Measurements from ENCODE around the gene ZNF235. TPM values are rescaled to one million over a fixed set of nuclear protein-coding genes. Genes with fewer than 3 reads are reported as not detected.
A peak's percentile ranks its signal among the peaks of the same experiment; 100 is the strongest.
"Not testable (repeated sequence)": the region's sequence is repeated elsewhere in the genome, so short reads cannot be mapped to it uniquely, and the experiment has no call there.

Gene ZNF235
- total RNA-seq, 1 experiment from 2014 or later: 0.95 TPM

DNA sequence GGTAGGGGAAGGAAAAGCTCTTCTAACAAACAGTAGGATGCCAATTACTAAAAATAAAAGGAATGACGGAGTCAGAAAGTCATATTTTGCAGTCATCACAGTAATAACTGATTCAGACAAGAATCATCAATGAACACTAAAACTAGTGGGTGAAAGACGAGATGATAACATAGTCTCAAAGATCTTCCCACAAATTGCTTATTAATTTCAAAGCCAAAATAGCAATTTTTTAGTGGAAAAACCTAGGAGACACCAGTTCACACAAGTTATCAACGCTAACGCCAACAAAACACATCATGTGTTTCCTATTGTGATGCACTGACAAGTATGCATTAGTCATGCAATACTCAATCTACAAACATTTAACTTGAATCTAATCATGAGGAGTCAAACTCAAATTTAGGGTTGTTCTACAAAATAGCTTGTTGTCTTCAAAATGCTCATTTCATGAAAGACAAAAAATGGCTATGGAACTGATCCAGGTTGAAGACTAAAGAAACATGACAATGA is 26.6 kb downstream of the ZNF235 start:
- DNase-seq: no peak
- Histone ChIP-seq H3K27me3 (no peaks in the 10 kb centered on the region), H3K9me3 (peaks cover 9% of the 10 kb centered on the region; the same call in 1 of the 2 replicates), H3K4me3 (no peak overlapping the region), H3K36me3 (no peaks in the 10 kb centered on the region)

DNA sequence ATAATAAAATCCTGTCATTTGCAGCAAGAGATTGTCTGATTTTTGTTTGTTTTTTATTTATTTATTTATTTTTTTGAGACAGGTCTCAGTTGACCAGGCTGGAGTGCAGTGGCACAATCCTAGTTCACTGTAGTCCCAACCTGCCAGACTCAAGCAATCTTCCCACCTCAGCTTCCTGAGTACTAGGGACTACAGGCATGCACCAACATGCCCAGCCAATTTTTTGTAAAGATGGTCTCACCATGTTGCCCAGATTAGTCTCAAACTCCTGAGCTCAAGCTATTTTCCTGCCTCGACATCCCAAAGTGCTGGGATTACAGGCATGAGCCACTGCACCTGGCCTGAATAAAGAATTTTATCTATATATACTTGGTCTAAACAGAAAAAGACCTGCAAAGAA is 27.5 kb downstream of the ZNF235 start:
- no peak for DNase-seq
- no peaks in the 10 kb centered on the region for H3K36me3 ChIP-seq
- H3K4me3 ChIP-seq: no peak overlapping the region
- H3K9me3 ChIP-seq: peaks cover 9% of the 10 kb centered on the region; the same call in 1 of the 2 replicates
- no peaks in the 10 kb centered on the region for H3K27me3 ChIP-seq

DNA sequence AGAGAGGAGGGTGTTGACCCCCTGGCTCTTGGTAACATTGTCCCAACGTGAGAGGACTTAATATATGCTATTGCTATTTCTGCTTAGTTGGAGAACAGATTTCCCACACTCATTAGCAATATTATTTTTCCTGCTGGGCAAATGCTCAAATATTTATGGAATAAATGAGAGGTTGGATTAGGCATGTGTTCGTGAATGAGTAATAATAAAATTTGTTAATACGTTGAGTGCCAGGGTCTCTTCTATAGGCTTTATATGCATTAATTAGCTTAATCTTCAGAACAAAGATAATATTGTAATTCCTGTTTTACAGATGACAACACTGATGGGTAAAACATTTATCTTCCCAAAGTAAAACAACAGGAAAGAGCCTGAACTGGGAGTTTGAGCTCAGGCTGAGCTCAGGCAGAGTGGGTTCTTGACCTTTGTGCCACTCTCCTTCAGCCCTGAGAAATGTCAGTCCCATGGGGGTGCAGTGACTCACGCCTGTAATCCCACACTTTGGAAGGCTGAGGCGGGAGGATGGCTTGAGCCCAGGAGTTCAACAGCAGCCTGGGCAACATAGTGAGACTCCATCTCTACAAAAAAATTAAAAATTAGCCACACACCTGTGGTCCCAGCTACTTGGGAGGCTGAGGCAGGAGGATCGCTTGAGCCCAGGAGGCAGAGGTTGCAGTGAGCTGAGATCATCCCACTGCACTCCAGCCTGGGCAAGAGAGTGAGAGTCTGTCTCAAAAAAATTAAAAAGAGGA is 44.0 kb downstream of the ZNF235 start:
- peaks cover 20% of the 10 kb centered on the region for H3K9me3 ChIP-seq
- no peak overlapping the region for H3K4me3 ChIP-seq
- H3K27me3 ChIP-seq: no peaks in the 10 kb centered on the region; the same call in 1 of the 2 replicates
- DNase-seq: peak; percentile 19
- no peaks in the 10 kb centered on the region for H3K36me3 ChIP-seq

DNA sequence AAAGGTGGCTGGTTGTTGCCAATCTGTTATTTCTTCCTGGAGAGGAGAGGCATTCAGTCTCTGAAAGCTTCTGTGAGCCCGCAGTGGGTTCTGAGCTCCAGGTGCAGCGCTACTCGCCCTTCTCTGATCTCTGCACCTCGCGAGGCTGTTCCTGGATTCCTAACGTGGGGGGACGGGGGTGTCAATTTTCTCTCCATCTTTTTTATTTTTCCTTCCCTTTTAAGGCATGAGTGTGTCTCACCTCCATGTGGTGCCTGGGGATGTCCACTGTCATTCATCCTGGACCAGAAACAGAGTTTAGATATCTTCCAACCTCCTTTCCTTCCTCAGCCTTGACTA is 44.5 kb downstream of the ZNF235 start:
- Histone ChIP-seq H3K27me3 (no peaks in the 10 kb centered on the region; the same call in 1 of the 2 replicates), H3K36me3 (no peaks in the 10 kb centered on the region), H3K9me3 (peaks cover 23% of the 10 kb centered on the region), H3K4me3 (no peak overlapping the region)
- DNase-seq: no peak

DNA sequence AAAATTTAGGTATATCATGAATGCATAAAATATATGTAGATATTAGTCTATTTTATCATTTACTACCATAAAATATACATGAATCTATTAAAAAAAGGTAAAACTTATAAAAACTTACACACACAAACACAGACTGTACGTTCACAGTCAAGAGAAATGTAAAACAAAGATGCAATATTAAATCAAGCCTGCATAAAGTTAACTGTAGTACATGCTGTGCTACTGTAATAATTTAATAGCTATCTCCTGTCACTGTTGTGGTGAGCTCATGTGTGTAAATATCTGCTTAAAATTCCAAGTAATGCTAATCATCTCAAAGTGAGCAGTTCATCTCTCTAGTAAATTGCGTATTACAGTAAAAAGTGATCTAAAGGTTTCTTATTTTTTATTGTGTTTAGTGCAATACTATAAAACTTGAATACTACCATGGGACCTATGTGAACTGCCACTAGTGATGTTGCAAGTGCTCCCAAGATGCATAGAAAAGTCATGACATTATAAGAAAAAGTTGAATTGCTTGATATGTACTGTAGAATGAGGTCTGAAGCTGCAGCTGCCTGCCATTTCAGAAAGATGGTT is 45.9 kb downstream of the ZNF235 start:
- Histone ChIP-seq H3K36me3 (no peaks in the 10 kb centered on the region), H3K9me3 (peaks cover 37% of the 10 kb centered on the region), H3K27me3 (no peaks in the 10 kb centered on the region; the same call in 1 of the 2 replicates), H3K4me3 (no peak overlapping the region)
- no peak for DNase-seq

DNA sequence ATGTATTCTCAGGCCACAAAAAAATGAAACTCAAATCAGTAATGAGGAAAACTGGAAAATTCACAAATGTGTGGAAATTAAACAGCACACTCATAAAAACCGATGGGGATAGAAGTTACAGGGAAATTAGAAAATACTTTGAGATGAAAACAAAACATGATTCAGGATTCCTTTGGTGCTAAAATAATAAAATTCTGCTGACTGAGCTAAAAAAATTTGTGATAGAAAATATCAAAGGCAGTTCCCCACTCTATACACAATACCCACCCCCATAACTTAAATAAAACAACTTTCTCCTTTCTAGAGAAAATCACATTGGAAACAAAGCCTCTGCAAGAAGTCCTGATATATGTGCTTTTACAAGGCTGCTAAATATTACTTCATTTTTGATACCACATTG is 46.7 kb downstream of the ZNF235 start:
- no peak for DNase-seq
- H3K4me3 ChIP-seq: no peak overlapping the region
- no peaks in the 10 kb centered on the region; the same call in 1 of the 2 replicates for H3K27me3 ChIP-seq
- H3K36me3 ChIP-seq: no peaks in the 10 kb centered on the region
- peaks cover 42% of the 10 kb centered on the region for H3K9me3 ChIP-seq

DNA sequence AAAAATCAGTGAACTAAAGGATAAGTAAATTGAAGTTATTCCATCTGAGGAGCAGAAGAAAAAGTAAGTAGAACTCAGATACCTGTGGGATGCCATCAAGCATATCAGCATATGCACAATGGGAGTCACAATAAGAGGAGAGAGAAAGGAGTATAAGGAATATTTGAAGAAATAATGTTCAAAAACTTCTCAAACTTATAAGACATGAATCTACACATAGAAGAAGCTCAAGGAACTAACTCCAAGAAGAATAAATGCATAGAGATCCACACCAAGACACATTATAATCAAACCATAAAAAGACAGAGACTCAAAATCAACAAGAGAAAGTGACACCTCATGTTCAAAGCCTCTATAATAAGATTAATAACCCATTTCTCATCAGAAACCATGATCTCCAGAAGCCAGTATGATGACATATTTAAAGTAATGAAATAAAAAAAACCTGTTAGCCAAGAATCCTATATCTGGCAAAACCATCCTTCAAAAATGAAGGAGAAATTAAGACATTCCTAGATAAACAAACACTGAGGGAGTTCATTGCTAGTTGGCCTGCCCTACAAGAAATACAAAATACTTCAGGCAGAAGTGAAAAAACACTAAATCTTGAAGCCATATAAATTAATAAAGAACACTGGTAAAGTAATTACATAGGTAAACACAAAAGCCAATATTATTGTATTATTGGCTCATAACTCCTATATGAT is 49.0 kb downstream of the ZNF235 start:
- H3K4me3 ChIP-seq: no peak overlapping the region
- no peaks in the 10 kb centered on the region for H3K27me3 ChIP-seq
- peaks cover 58% of the 10 kb centered on the region for H3K9me3 ChIP-seq
- H3K36me3 ChIP-seq: no peaks in the 10 kb centered on the region
- no peak for DNase-seq

DNA sequence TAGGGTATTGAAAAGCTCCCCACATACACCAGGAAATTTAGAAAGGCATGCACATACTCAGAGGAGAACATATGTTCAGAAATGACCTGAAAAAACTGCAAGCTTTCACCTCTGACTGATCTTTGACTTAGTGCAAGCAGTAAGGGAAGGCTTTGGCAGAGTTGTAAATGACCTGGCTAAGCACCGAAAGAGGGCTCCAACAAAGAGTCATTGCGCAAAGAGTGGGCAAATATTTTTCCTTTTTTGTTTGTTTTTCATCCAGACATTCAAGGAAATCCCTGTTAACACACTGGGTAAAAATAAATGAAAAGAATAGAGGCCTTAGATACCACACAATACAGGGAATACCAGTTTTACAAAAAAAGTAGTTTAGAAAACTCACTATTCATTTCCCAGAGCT is 50.3 kb downstream of the ZNF235 start:
- no peak overlapping the region for H3K4me3 ChIP-seq
- no peaks in the 10 kb centered on the region for H3K27me3 ChIP-seq
- no peak for DNase-seq
- peaks cover 66% of the 10 kb centered on the region for H3K9me3 ChIP-seq
- H3K36me3 ChIP-seq: no peaks in the 10 kb centered on the region

DNA sequence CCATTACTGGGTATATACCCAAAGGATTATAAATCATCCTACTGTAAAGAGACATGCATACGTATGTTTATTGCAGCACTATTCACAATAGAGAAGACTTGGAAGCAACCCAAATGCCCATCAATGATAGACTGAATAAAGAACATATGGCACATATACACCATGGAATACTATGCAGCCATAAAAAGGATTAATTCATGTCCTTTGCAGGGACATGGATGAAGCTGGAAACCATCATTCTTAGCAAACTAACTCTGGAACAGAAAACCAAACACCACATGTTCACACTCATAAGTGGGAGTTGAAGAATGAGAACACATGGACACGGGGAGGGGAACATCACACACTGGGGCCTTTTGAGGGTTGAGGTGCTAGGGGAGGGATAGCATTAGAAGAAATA is 51.4 kb downstream of the ZNF235 start:
- H3K36me3 ChIP-seq, H3K27me3 ChIP-seq, H3K4me3 ChIP-seq, DNase-seq: not testable (repeated sequence)
- H3K9me3 ChIP-seq: peaks cover 75% of the 10 kb centered on the region

DNA sequence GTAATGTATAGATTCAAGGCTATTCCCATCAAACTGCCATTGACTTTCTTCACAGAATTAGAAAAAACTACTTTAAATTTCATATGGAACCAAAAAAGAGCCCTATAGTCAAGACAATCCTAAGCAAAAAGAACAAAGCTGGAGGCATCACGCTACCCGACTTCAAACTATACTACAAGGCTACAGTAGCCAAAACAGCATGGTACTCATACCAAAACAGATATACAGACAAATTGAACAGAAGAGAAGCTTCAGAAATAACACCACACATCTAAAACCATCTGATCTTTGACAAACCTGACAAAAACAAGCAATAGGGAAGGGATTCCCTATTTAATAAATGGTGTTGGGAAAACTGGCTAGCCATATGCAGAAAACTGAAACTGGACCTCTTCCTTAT is 52.5 kb downstream of the ZNF235 start:
- H3K4me3 ChIP-seq, H3K27me3 ChIP-seq, H3K36me3 ChIP-seq, DNase-seq: not testable (repeated sequence)
- H3K9me3 ChIP-seq: peaks cover 69% of the 10 kb centered on the region

DNA sequence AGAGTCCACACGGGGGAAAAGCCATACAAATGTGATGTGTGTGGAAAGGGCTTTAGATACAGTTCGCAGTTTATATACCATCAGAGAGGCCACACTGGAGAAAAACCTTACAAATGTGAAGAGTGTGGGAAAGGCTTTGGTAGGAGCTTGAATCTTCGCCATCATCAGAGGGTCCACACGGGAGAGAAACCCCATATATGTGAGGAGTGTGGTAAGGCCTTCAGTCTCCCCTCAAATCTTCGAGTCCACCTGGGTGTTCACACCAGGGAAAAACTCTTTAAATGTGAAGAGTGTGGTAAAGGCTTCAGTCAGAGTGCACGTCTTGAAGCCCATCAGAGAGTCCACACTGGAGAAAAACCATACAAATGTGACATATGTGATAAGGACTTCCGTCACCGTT is 68.4 kb downstream of the ZNF235 start:
- Histone ChIP-seq H3K9me3 (peaks cover 15% of the 10 kb centered on the region), H3K27me3 (no peaks in the 10 kb centered on the region), H3K36me3 (peaks cover 50% of the 10 kb centered on the region), H3K4me3 (no peak overlapping the region)
- DNase-seq: no peak

Other genes with a start within 250 kb of the ZNF235 start
- 1.4 and 1.7 TPM in 2 replicates for gene ZNF284, start 232.9 kb downstream of the ZNF235 start, total RNA-seq (2014; rRNA removed; shearing (Covaris generic); ENCODE audit: low replicate concordance)
- gene ZNF224, start 210.7 kb downstream of the ZNF235 start, total RNA-seq (2014; rRNA removed; shearing (Covaris generic); ENCODE audit: low replicate concordance): 7.7 and 17.1 TPM in 2 replicates
- 1.3 and 3.1 TPM in 2 replicates for gene ZNF225, start 191.6 kb downstream of the ZNF235 start, total RNA-seq (2014; rRNA removed; shearing (Covaris generic); ENCODE audit: low replicate concordance)
- gene ZNF234, start 163.5 kb downstream of the ZNF235 start, total RNA-seq (2014; rRNA removed; shearing (Covaris generic); ENCODE audit: low replicate concordance): 3.9 and 10.0 TPM in 2 replicates
- gene ZNF226, start 139.9 kb downstream of the ZNF235 start, total RNA-seq (2014; rRNA removed; shearing (Covaris generic); ENCODE audit: low replicate concordance): 8.8 and 12.7 TPM in 2 replicates
- gene ZNF227, start 92.5 kb downstream of the ZNF235 start, total RNA-seq (2014; rRNA removed; shearing (Covaris generic); ENCODE audit: low replicate concordance): 6.5 and 7.3 TPM in 2 replicates
- gene ZNF233, start 45.1 kb downstream of the ZNF235 start, total RNA-seq (2014; rRNA removed; shearing (Covaris generic); ENCODE audit: low replicate concordance): 0.43 TPM in 1 of 2 replicates, not detected in the other
- 2.6 and 33.1 TPM in 2 replicates for gene ZNF112, start 51.7 kb upstream of the ZNF235 start, total RNA-seq (2014; rRNA removed; shearing (Covaris generic); ENCODE audit: low replicate concordance)
- gene ZNF285, start 96.6 kb upstream of the ZNF235 start, total RNA-seq (2014; rRNA removed; shearing (Covaris generic); ENCODE audit: low replicate concordance): 1.1 and 3.2 TPM in 2 replicates
- gene ZNF229, start 143.4 kb upstream of the ZNF235 start, total RNA-seq (2014; rRNA removed; shearing (Covaris generic); ENCODE audit: low replicate concordance): not detected in 2 replicates
- 4.4 and 11.7 TPM in 2 replicates for gene ZNF180, start 195.5 kb upstream of the ZNF235 start, total RNA-seq (2014; rRNA removed; shearing (Covaris generic); ENCODE audit: low replicate concordance)
- not detected in 2 replicates for gene CEACAM20, start 224.7 kb upstream of the ZNF235 start, total RNA-seq (2014; rRNA removed; shearing (Covaris generic); ENCODE audit: low replicate concordance)